Retinal pigment epithelial cell (primary cell): ENCODE results near the gene TNFRSF1B.

Source experiments
- DNase-seq: peaks from one replicate; pipeline ENCODE4 v3.0.0-alpha.2; 2010; ENCODE audit warnings: low read depth
- H3K4me3 ChIP-seq: 2 replicates; pipeline ENCODE4 v1.5.1; 2011; ENCODE audit warnings: mild to moderate bottlenecking, low read length, control low read depth, moderate library complexity
- CTCF ChIP-seq: conservative IDR thresholded peaks from 2 replicates; pipeline ENCODE4 v1.5.1; 2011; ENCODE audit warnings: low read depth, low read length, control low read depth, inconsistent platforms

TNFRSF1B gene

DNA sequence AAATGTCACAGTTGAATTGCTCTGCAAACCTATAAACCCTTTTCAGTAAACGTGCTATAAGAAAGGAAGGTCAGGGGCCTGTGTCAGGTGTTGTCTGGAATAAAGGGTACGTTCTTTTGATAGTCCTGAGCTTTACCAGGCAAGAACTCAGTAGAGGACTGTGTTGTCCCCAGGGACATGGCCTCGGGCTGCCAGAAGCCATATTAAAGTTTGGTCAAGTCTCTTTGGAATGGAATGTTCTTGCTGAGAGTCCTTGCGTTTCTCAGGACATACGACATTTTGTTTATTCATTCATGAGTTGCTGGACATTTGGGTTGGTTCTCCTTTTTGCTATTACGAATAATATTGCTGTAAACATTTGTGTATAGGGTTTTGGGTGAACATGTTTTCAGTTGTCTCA lies 79.8 kb downstream of the TNFRSF1B start:
- DNase-seq, result no peak
- no peak overlapping the region for H3K4me3 ChIP-seq
- TF ChIP-seq CTCF, result no peak

DNA sequence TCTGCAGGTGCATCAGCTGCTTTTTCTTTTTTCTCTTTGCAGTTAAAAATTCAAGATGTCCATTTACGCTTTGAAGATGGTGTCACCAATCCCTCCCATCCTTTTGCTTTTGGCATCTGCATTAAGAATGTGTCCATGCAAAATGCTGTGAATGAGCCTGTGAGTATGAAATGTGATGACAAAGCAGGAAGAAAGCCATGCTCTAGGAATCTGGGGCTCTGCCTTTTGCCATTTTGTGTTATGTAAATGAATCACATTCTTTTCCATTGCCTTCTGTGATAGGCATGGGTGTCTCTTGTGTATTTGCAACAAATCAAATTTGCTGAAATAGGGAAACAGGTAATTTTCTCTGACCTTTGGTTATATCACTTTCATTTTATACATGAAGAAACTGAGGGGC lies 82.4 kb downstream of the TNFRSF1B start:
- no peak overlapping the region for H3K4me3 ChIP-seq
- no peak for TF ChIP-seq CTCF
- DNase-seq, result no peak

GRCh38 chr1:12249748-12250147 lies 83.0 kb downstream of the TNFRSF1B start:
- no peak for TF ChIP-seq CTCF
- H3K4me3 ChIP-seq, result no peak overlapping the region
- DNase-seq, result no peak

GRCh38 chr1:12251442-12251841 lies 84.7 kb downstream of the TNFRSF1B start:
- H3K4me3 ChIP-seq, result no peak overlapping the region
- DNase-seq, result no peak
- no peak for TF ChIP-seq CTCF

- H3K4me3 ChIP-seq, result no peak overlapping the region
- no peak for DNase-seq
- no peak for TF ChIP-seq CTCF
Observed at GRCh38 chr1:12255913-12256312, 89.1 kb downstream of the TNFRSF1B start.

DNA sequence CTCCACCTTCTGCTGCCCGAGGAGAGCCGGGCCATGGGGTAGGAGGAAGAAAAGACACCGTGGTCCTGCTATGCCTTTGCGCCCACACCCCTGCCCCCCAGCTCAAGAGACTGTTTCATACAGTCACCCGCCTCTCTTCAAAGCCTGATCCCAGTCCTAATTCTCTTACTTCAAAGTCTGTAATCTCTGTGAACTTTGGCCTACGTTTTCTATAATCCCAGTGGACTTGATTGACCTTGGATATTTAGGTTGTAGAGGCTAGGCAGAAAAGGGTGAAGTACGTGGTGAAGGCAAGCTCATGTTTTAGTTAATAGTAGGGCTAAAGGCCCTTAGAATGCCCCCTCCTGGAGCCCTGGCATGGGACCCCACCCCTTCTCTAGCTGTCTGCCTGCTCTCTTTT lies 91.5 kb downstream of the TNFRSF1B start:
- DNase-seq, result no peak
- no peak for TF ChIP-seq CTCF

More for the DNA sequence above, 91.5 kb downstream of the TNFRSF1B start:
- no peak overlapping the region for H3K4me3 ChIP-seq
